SH-SY5Y (cell line): ENCODE results near the gene SAE1.

Experiments used
- GATA2 ChIP-seq: IDR thresholded peaks from 2 replicates; pipeline ENCODE4 v1.6.1; 2011; ENCODE audit warnings: mild to moderate bottlenecking, low read depth, low read length
- GATA3 ChIP-seq: IDR thresholded peaks from 2 replicates; pipeline ENCODE4 v1.6.1; 2011; ENCODE audit warnings: low read depth, mild to moderate bottlenecking, low read length, moderate library complexity

Gene SAE1

GRCh38 chr19:47130589-47131227 is at the start of gene SAE1:
Gene SAE1 (plus strand): TSS chr19:47130835. CDS start chr19:47130931, 96 bp downstream.
- no peak for TF ChIP-seq GATA2

DNA sequence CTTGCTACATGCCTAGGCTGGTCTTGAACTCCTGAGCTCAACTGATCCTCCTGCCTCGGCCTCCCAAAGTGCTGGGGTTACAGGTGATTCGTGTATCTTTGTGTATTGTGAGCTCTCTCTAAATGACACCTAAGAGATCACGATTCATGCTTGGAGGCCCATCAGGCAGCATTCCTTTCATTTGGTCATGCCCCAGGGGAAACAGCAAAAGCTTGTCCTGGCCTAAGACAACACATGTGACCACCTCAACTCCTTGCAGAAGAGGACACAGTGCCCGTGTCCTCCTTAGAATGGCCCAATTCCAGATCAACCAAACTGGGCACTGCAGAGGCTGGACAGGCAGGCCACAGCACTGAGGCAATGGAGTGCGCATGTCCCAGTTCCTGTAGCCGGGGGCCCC is 49.5 kb upstream of the SAE1 start:
- TF ChIP-seq GATA2, result no peak
- no peak for TF ChIP-seq GATA3

DNA sequence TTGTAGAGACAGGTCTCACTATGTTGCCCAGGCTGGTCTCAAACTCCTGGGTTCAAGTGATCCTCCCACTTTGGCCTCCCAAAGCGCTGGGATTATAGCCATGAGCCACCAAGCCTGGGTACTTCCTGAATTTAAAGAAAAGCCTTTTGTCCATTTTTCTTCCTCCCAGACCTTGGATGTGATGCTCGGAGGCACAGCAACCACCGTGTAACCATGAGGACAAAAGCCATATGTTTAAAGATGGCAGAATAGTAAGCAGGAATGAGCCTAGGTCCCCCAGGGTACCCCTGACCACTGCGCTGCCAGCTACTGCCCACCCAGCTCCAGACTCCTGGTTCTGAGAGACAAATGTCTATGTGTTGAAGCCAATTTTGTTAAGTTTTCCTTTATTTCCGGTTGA is 48.1 kb upstream of the SAE1 start:
- TF ChIP-seq GATA3 (no peak), GATA2 (no peak)

DNA sequence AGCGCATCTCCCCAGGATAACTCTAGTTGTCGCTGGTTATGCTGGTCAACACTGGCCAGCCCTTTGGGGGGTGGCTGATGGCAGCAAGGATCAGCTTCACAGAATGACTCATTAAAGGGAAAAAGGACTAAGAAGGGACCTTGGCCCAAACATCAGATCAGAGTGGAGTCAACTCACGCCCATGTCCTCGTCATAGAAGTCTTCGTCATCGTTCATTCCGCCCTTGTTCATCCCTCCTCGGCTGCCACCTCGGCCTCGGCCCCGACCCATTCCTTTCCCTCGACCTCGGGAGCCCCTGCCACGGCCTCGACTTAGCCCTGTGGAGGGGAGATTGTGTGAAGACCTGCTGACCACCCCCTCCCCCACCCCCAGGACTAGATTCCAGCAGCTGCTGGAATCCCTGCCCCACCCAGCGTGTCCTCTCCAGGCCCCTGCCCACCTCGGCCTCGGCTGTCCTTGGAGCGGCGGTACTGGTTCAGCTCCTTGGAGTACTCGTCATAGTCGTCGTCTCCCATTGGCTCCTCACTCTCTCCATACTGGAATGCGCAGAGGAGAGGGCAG is 45.7 kb upstream of the SAE1 start:
- TF ChIP-seq GATA2 (no peak), GATA3 (no peak)

DNA sequence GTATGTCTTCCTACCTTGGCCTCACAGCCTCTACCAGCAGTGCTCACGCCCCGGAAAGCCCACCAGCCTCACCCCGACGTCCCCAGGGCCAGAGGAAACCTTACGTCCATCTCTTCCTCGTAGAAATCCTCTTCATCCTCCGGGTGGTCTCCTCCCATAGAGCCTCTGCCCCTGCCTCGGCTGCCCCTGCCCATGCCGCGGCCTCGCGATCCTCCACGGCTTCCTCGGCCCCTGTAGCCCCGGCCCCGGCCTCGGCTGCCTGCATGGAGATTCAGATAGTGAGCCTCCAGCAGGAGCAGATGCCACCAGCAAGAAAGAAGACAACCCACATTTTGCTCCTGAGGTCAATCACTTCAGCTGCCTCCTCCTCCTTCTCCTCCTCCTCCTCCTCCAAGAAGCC is 44.4 kb upstream of the SAE1 start:
- TF ChIP-seq GATA2 (no peak), GATA3 (no peak)

- TF ChIP-seq GATA3 (no peak), GATA2 (no peak)
Observed at GRCh38 chr19:47089767-47090350, 40.8 kb upstream of the SAE1 start.

DNA sequence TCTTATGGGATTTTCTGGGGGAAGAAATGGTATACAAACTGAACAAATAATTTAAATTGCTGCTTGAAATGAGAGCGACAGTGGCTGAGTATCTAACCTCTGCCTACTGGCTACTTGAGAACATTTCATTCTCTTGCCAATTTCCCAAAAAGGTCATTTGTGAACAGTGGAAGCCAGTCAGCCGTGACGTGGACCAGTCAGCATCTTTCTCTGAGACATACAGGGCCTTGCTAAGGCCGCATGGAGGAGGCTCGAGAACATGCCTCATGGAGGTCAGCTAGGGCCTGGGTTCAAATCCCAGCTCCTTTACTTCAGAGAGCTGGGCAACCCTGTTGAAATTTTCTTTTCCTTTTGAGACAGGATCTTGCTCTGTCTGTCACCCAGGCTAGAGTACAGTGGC is 37.4 kb upstream of the SAE1 start:
- TF ChIP-seq GATA3 (no peak), GATA2 (no peak)

- TF ChIP-seq GATA2, result no peak
- no peak for TF ChIP-seq GATA3
Observed at GRCh38 chr19:47093841-47094240, 36.8 kb upstream of the SAE1 start.

- TF ChIP-seq GATA2 (no peak), GATA3 (no peak)
Observed at GRCh38 chr19:47094557-47095475, 35.8 kb upstream of the SAE1 start.

- TF ChIP-seq GATA2 (no peak), GATA3 (no peak)
Observed at GRCh38 chr19:47095476-47096099, 35.0 kb upstream of the SAE1 start.

DNA sequence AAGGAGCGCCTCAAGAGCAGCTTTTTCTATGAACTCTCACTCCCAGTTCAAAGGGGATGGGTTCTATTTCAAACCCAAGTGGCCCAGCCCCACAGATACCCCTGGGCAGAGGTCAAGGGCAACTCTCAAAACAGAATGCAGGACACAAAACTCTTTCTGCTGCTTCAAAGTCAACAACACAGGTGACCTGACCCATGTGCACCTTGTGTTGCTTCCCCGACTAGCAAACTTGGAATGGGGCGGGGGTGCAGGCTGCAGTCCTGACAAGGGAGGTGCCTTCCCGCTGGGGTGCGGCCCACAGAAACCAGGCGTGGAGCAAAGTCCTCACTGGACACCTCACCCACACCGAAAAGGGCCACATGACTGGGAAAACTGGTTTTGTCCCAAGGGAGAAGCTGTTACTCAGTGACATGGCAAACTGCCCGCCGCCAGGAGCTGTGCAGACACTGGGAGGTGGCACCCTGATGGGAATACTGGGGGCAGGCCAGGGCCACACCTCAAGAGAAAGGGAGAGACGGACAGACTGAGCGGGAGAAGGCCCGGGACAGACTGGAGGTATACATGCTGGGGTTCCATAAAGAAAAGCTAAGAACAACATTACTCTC is 34.4 kb upstream of the SAE1 start:
- TF ChIP-seq GATA2, result no peak
- no peak for TF ChIP-seq GATA3

DNA sequence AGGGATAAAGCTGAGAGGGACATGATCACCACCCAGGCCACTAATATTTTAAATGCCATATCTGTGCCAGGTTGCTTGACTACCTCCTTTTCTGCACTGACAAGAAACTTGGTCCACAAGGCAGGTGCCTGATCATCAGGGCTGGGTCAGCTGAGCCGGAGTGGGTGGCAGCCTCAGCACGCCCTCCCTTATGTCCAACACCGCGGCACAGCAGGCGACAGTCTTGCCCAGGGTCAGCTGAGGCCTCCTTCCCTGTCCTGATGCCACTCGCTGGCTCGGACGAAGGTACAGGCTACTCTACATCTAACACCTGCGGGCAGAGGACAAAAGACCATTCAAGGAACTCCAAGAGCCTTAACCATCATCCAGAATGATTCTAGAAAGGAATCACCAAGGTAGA is 33.9 kb upstream of the SAE1 start:
- TF ChIP-seq GATA2 (no peak), GATA3 (no peak)

DNA sequence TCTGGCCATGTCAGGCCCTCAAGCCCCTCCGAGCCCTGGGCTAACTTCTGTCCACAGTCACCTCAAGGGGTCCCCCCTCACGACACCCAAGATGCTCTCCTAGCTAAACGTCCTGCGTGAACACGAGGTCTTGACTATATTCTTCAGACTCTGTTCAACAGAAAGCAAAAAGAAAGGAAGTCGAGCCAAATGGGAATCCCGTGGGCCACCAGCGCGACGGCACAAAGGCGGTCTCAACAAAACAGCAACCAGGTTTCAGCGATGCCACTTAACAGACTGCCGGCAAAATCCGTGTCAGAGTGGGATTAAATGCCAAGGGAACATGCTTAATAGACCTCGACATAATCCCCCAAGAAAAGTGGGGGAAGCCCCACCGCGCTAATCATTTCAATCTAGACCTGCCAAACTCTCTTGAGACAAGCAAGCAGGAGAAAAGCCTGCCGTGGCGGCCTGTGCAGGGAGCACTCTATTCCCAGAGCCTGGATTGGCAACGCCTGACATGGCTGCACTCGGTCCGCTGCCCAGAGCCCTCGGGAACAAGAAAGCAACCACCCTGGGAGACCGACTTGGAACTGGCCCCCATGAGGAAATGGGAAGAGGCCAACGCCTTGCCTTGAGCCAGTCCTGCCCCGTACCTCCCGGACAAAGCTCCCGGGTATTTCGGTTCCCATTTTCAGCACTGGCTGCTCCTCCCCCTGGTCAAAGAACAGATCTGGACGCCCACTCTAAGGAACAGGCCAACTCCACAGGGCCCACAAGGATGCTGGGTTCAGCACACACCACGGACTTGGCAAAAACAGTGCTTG is 33.0 kb upstream of the SAE1 start:
- no peak for TF ChIP-seq GATA2
- TF ChIP-seq GATA3, result no peak
